Islet precursor cell (in vitro differentiated cells): ENCODE data around the gene C20orf141.
"Not testable (repeated sequence)": the region's sequence is repeated elsewhere in the genome, so short reads cannot be mapped to it uniquely, and the experiment has no call there.

Experiments
- DNase-seq: peaks from one replicate; pipeline ENCODE4 v3.0.0-alpha.2; 2018

The C20orf141 gene, protein sequence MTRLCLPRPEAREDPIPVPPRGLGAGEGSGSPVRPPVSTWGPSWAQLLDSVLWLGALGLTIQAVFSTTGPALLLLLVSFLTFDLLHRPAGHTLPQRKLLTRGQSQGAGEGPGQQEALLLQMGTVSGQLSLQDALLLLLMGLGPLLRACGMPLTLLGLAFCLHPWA

DNA sequence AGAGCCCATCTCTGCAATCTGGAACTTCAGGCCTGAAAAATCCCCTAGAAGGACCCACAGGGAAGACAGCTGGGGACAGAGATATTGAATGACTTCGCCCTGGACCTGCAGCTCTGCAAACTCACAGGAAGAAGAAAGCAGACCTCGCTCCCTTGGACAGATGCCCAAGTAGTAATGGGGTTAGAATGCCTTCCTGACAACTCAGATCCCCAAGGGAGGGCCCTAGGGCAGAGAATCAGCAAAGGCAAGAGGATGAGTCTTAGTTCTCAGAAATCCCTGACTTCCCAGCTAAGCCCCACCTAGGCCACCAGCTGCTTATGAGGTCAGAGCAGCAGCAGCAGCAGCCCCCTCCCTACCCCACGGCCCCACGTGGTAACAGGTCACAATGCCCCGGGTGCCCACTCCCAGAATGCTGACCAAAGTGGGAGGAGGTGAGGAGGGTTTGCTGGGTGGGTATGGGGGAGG is at the start of gene C20orf141:
Gene C20orf141 (plus strand): TSS at position 401 of the 465 bp plus-strand sequence. CDS start 198 bp downstream, outside the sequence.
- peak; percentile 88 for DNase-seq

DNA sequence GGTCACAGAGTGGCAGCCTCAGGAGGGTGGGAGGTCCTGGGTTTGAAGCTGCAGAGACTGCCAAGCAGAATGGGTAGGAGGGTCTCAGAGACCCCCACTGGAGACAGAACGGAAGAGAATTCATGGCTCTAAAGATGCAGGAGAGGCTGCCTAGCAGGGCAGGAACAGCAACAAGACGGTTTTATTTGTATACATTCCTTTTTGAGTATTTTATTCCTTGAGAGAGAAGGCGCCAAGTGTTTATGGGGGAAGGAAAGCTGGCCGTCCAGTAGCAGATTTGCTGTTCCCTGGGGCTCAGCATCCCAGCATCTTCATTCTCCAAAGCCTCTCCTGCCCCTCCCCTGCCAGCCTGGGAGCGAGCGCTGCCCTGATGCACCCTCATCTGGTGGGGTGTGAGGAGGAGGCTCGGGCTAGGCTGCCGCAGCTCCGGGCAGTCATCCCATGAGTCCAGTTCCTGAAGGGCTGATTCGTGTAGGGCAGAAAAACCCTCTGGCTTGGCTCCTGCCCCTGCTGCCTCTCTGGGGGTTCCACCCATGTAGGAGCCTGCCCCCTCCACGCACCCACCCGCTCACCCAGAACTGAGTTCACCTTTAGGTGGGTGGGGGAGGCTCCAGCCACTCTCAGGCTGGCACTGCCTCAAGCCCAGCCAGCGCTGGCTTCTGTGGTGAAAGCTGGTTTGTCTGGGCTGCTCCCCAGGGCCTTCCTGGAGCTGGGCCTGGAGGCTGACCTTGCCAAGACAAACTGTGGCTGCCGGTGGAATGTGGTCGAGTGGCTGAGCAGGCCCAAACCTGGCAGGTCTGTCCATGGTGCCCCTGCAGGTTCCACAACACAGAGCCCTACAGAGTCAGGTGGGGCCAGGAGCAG is 46.8 kb upstream of the C20orf141 start:
- DNase-seq: no peak

GRCh38 chr20:2768632-2769015 is 46.2 kb upstream of the C20orf141 start:
- peak; percentile 51 for DNase-seq

GRCh38 chr20:2770091-2770490 is 44.7 kb upstream of the C20orf141 start:
- not testable (repeated sequence) for DNase-seq

GRCh38 chr20:2771631-2772080 is 43.1 kb upstream of the C20orf141 start:
- peak; percentile 63 for DNase-seq

DNA sequence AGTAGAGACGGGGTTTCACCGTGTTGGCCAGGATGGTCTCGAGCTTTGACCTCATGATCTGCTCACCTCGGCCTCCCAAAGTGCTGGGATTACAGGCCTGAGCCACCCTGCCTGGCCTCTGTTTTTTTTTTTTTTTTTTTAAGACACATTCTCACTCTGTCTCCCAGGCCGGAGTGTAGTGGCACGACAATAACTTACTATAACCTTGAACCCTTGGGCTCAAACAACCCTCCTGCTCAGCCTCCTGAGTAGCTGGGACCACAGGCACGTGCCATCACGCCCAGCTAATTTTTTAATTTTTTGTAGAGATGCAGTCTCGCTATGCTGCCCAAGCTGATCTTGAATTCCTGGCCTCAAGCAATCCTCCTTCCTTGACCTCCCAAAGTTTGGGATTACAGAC is 41.0 kb upstream of the C20orf141 start:
- DNase-seq: no peak

- DNase-seq: no peak
Measured at GRCh38 chr20:2775139-2775538, 39.6 kb upstream of the C20orf141 start.

DNA sequence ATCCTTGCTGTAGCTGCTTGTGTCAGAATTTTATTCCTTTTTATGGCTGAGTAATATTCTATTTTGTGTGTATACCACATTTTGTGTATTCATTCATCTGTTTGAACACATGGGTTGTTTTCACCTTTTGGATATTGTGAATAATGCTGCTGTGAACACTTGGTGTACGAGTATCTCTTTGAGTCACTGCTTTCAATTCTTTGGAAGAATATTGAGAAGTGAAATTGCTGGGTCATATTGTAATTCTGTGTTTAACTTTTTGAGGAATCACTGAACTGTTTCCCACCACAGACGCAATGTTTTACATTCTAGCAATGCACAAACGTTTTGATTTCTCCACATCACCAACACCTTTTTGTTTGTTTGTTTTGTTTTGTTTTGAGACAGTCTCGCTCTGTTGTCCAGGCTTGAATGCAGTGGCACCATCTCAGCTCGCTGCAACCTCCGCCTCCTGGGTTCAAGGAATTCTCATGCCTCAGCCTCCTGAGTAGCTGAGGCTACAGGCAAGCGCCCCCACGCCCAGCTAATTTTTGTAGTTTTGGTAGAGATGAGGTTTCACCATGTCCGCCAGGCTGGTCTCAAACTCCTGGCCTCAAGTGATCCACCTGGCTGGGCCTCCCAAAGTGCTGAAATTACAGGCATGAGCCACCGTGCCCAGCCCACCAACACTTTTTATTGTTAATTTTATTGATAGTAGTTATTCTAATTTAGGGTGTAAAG is 36.0 kb upstream of the C20orf141 start:
- no peak for DNase-seq

- no peak for DNase-seq
Measured at GRCh38 chr20:2780948-2781347, 33.8 kb upstream of the C20orf141 start.

DNA sequence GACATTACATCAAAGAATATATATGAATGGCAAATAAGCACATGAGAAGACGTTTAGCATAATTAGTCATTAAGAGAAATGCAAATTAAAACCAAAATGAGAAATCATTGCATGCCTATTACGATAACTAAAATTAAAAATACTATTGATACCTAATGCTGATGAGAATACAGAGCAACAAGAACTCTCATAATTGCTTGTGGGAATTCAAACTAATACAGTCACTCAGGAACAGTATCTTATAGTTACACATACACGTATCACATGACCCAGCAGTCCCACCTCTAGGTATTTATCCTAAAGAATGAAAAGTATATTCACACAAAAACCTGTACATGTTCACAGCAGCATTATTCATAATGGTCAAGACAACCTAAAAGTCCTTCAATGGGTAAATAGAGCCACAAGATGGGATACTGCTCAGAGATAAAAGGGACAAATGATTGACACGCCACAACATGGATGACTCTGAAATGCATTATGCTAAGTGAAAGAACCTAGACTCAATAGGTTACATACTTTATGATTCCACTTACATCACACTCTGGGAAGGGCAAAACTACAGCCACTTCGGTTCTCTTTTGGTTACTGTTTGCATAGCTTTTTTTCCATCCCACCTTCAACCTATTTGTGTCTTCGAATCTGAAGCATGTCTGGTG is 30.8 kb upstream of the C20orf141 start:
- DNase-seq: no peak

- DNase-seq: no peak
Measured at GRCh38 chr20:2793471-2793870, 21.3 kb upstream of the C20orf141 start.

GRCh38 chr20:2794202-2794748 is 20.5 kb upstream of the C20orf141 start:
- no peak for DNase-seq

DNA sequence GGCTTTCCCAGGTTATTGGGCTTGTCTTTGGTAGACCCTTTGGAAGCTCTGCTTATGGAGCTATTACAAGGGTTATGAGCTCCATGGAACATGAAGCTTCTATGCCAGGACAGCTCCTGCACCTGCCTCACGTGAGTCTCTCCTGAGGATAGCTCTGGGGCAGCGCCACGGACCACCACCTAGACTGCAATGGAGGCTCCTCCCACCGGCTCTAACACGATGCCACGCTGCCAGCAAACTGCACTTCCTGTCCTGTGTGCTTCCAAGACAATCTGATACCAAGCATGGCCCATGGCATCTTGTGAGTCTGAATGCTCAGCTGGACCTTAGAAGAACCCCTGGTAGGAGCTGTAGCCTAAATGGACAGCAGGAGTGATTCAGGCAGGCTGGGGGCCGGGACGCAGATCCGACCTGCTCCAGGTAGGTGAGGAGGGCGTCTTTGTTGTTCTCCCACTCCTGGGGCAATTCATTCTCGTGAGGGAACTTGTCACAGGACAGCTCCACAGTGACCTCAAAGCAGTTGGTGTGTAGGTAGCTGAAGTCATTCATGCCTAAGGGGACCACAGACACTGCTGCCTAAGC is 19.8 kb upstream of the C20orf141 start:
- no peak for DNase-seq

DNA sequence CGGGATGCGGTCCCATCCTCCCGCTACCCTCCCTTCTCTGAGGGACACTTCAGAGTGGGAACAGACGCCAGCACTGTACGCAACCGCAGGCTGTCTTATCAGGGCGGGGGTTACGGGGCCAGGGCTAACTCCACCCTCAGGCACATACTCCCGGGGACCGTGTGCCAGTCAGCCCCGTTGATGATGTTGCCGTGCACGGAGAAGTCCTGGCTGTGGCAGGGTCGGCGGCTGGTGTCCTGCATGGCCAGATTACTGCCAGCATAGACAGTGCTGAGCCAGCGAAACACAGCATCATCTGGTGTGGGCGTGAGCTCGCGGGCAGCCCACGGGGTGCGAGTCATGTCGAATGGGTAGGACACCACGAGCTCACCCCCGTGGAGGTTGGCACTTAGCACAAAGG is 19.3 kb upstream of the C20orf141 start:
- no peak for DNase-seq

- DNase-seq: no peak
Measured at GRCh38 chr20:2796011-2796660, 18.7 kb upstream of the C20orf141 start.

DNA sequence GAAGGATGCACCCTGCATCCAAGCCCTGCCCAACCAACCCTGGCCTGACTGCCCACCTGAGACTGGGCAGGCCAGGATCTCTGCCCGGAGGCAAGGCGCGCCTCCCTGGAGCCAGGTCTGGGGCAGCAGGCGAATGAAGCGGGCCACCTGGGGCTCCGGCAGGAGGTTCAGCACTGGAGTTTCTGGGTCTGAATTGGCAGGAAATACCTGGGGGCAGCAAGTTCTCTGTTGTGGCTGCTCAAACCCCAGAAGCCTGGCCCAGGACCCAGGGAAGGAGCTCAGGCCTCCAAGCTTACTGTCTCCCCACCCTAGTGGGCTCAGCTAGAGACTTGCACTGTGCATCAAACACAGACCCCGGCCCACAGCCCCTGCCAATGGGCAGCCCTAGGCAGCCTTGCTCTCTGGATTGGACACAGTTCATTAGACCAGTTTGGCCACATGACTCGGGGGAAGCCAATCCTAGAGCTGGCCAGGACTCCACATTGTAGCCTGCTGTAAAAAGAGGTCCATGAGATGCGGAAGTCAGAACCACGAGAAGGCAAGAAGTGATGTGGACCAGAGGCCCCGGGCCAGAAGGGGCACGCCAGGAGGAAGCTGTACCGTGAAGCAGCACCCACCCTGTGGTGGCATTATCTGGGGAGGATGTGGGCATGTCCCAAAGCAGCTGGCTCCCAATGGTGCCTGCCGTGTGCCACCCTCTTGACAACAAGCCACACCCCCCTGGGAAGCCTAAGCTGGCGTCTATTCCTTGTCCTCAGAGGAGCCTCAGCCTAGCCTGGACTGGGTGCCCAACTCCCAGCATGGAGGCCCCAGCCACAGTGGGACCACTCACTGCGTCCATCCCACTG is 17.4 kb upstream of the C20orf141 start:
- DNase-seq: no peak

- no peak for DNase-seq
Measured at GRCh38 chr20:2798095-2798805, 16.5 kb upstream of the C20orf141 start.

- peak; percentile 70 for DNase-seq
Measured at GRCh38 chr20:2798814-2799213, 16.0 kb upstream of the C20orf141 start.

DNA sequence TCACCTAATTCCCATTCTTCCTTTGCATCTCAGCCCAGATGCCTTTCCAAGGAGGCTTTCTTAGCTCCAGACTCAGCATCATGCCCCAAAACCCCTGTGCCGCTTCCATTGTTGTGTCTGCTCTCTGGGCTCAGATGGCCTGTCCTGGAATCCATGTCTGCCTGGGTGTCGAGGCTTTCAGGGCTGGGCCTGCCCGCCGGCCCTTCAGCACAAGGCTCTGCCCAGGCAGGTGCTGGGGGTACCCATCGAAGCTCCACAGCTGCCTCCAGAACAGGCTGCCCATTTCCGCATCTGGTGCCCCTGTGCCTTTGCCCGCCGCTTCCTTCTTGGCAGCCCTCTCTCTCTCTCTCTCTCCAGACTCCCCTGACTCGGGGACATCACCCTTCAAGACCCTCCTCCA is 15.5 kb upstream of the C20orf141 start:
- no peak for DNase-seq
